Heart right ventricle (tissue), 16 donors: Measurements from ENCODE around the gene PPP3CA. TPM values are rescaled to one million over a fixed set of nuclear protein-coding genes. Genes with fewer than 3 reads are reported as not detected.

Experiments
- ATAC-seq, 8 donors: fragments of 200-7000 bp; cut with Tn5 transposase; one replicate each; pipeline ENCODE4 v1.9.1; 2020; ENCODE audit warnings: mild to moderate bottlenecking in 8 of 8, moderate library complexity in 8 of 8, moderate number of reproducible peaks in 1 of 8
- DNase-seq, 2 donors: peaks; one replicate each; pipeline ENCODE4 v3.0.0-alpha.2; 2020
- H3K27ac ChIP-seq, 10 donors: fragments of 200-600 bp; sonication (generic) in 2 of 10; one replicate each; pipeline versions ENCODE4 v1.5.0 to v1.8.0; 2020 to 2022; ENCODE audit warnings: mild to moderate bottlenecking in 3 of 10
- H3K27me3 ChIP-seq, 7 donors: fragments of 200-600 bp; one replicate each; pipeline ENCODE4 v1.8.0; 2021 to 2022; ENCODE audit warnings: mild to moderate bottlenecking in 2 of 7
- H3K36me3 ChIP-seq, 9 donors: fragments of 200-600 bp; sonication (generic) in 1 of 9; one replicate each; pipeline versions ENCODE4 v1.5.0 to v1.8.0; 2020 to 2022; ENCODE audit warnings: mild to moderate bottlenecking in 2 of 9
- H3K4me1 ChIP-seq, 9 donors: fragments of 200-600 bp; sonication (generic) in 1 of 9; one replicate each; pipeline versions ENCODE4 v1.5.0 to v1.8.0; 2020 to 2022; ENCODE audit warnings: mild to moderate bottlenecking in 4 of 9
- H3K4me3 ChIP-seq, 10 donors: fragments of 200-600 bp; sonication (generic) in 2 of 10; one replicate each; pipeline versions ENCODE4 v1.5.0 to v1.8.0; 2020 to 2022; ENCODE audit warnings: mild to moderate bottlenecking in 7 of 10, moderate library complexity in 2 of 10
- H3K9me3 ChIP-seq, 11 donors: fragments of 200-600 bp in 10 of 11; sonication (generic) in 2 of 11; one replicate each; pipeline versions ENCODE4 v1.5.0 to v1.8.0; 2013 to 2022; ENCODE audit warnings: mild to moderate bottlenecking in 2 of 11, control low read depth in 1 of 11, moderate library complexity in 1 of 11
- CTCF ChIP-seq, 9 donors: fragments of 200-600 bp; sonication (generic) in 2 of 9; IDR thresholded peaks; one replicate each; pipeline versions ENCODE4 v1.5.0 to v1.8.0; 2021 to 2022; ENCODE audit warnings: antibody characterized with exemption in 9 of 9, mild to moderate bottlenecking in 5 of 9, moderate library complexity in 1 of 9
- WGBS, 2 donors: extraction: QIAGEN DNeasy Blood & Tissue Kit; methylation state at CpG; one replicate each; pipeline ENCODE4 v1.1.7; 2013; ENCODE audit warnings: inconsistent platforms in 1 of 2; 5-methylcytosine and 5-hydroxymethylcytosine counted together
- intact Hi-C, 10 donors: fragments of 100-400 bp; cut with DNase I; formaldehyde crosslinking; loops; one replicate each; pipeline versions ENCODE4 v1.11.1 to v1.14.2; 2022
- polyA plus RNA-seq, 2 donors: library from polyadenylated mRNA; stranded (reverse); fragments of 200-250 nt; gene quantifications; one replicate each; pipeline ENCODE4 v1.2.3, GENCODE V29; 2013
- total RNA-seq, 10 donors: library from RNA; stranded (reverse); fragmentation: NEBNext Ultra II Directional in 3 of 10; extraction: Animal tissue kit (Norgen Biotek cat#: 25700) in 3 of 10; gene quantifications; one replicate each; pipeline versions ENCODE4 v1.2.1 to v1.2.4, GENCODE V29; 2021 to 2023
- donor health status: Arrhythmogenic right ventricular cardiomyopathy.
- donor health status: ischemic (EF 13 %, LVEDD 7.1; RV severe dilation, severe dysfunction).
- donor health status: healthy with polysubstance abuse.
- donor health status: DM: no; HTN: yes; CAD: no.
- donor health status: DM: no; HTN: no; CAD: no.
- donor health status: ischemic (EF 25% LVEDD 6.9; RV normal size, moderate dysfunction).
- donor health status: ischemic (EF 25% LVEDD 5.7; RV mildly dilated, moderate dysfunction).
- donor health status: healthy.
- donor health status: DM: yes; HTN: yes; CAD: no.
- donor health status: Ischemic cardiomyopathy.
- donor health status: ischemic (EF 35%, LVEDD 5.7; RV mildly dilated, moderate dysfunction).
- donor health status: nonischemic (EF 11% LVEDD 7.7; RV severe dilation, severe dysfunction).
- donor health status: DM: yes; HTN: yes; CAD: no.
- donor health status: PGD.
- donor health status: ischemic (EF 29% LVEDD 5.4; RV normal size, mild dysfunction).
- donor health status: nonischemic (EF 23%, LVEDD 6.1; RV moderate dilation, normal function).

PPP3CA gene
- total and polyA plus RNA-seq, 12 donors, result 8.1 to 30.8 (median 19.1) TPM

GRCh38 chr4:101201421-101201820 is 145.9 kb downstream of the PPP3CA start:
- Histone ChIP-seq H3K9me3 (no peaks in the 10 kb centered on the region), H3K36me3 (no peaks in the 10 kb centered on the region), H3K4me1 (peaks cover 0 to 56% (median 23%) of the 10 kb centered on the region in 9 donors), H3K4me3 (no peak overlapping the region), H3K27ac (peak overlapping the region in 1 of 10 donors; percentile 75), H3K27me3 (no peaks in the 10 kb centered on the region)
- intact Hi-C loops, result no loop called here
- no peak for TF ChIP-seq CTCF (IDR thresholded peaks at IDR 0.05)
- DNase-seq (no peak), ATAC-seq (no peak)
- 33 to 66% methylated on average over 2 of the region's 2 CpGs for WGBS, 2 donors

GRCh38 chr4:101200561-101200960 is 146.8 kb downstream of the PPP3CA start:
- intact Hi-C loops, result no loop called here
- Histone ChIP-seq H3K27ac (peak overlapping the region in 1 of 10 donors; percentile 75), H3K4me3 (no peak overlapping the region), H3K36me3 (peaks cover 0 to 4% (median 0%) of the 10 kb centered on the region in 9 donors), H3K9me3 (no peaks in the 10 kb centered on the region), H3K27me3 (no peaks in the 10 kb centered on the region), H3K4me1 (peaks cover 0 to 47% (median 23%) of the 10 kb centered on the region in 9 donors)
- no peak for TF ChIP-seq CTCF (IDR thresholded peaks at IDR 0.05)
- ATAC-seq (peak; percentile 43 to 91 (median 71)), DNase-seq (no peak)
- 53 to 63% methylated on average over 4 of the region's 4 CpGs for WGBS, 2 donors

- Histone ChIP-seq H3K27ac (peak overlapping the region in 2 of 10 donors; percentile 16 to 75), H3K27me3 (no peaks in the 10 kb centered on the region), H3K36me3 (peaks cover 0 to 12% (median 0%) of the 10 kb centered on the region in 9 donors), H3K4me1 (peaks cover 0 to 39% (median 23%) of the 10 kb centered on the region in 9 donors), H3K9me3 (no peaks in the 10 kb centered on the region), H3K4me3 (no peak overlapping the region)
- ATAC-seq (peak in 6 of 8 donors; percentile 44 to 72 (median 63)), DNase-seq (no peak)
- intact Hi-C loops, result loop anchor here in 2 of 10 donors (5.0 to 10.0 kb wide), 2 partner anchors 145 to 148 kb away; partner anchors contain the start of gene PPP3CA (in 2 of the 2)
- no peak for TF ChIP-seq CTCF (IDR thresholded peaks at IDR 0.05)
- WGBS, 2 donors, result 33 to 57% methylated on average over 3 of the region's 3 CpGs
These were observed 147.6 kb downstream of the PPP3CA start for GRCh38 chr4:101199507-101200285.

- no peak for TF ChIP-seq CTCF (IDR thresholded peaks at IDR 0.05)
- 83 to 95% methylated on average over 4 of the region's 4 CpGs for WGBS, 2 donors
- H3K36me3 ChIP-seq, result peaks cover 0 to 21% (median 0%) of the 10 kb centered on the region in 9 donors
- intact Hi-C loops, result loop anchor here in 2 of 10 donors (5.0 to 10.0 kb wide), 2 partner anchors 146 to 148 kb away; partner anchors contain the start of gene PPP3CA (in 2 of the 2)
- no peaks in the 10 kb centered on the region for H3K9me3 ChIP-seq
- peaks cover 0 to 39% (median 23%) of the 10 kb centered on the region in 9 donors for H3K4me1 ChIP-seq
- DNase-seq (no peak), ATAC-seq (no peak)
- H3K4me3 ChIP-seq, result no peak overlapping the region
- H3K27me3 ChIP-seq, result no peaks in the 10 kb centered on the region
- no peak overlapping the region for H3K27ac ChIP-seq
These were observed 148.5 kb downstream of the PPP3CA start for GRCh38 chr4:101198682-101199339.
